Esophagus squamous epithelium (tissue), 4 donors: Measurements from ENCODE around the gene NLE1.

ENCODE experiments used
- POLR2A ChIP-seq, 4 donors: fragments of 450-650 bp; IDR thresholded peaks; one replicate each; pipeline ENCODE4 v1.6.1; 2017; ENCODE audit warnings: antibody characterized with exemption in 4 of 4, mild to moderate bottlenecking in 4 of 4, moderate library complexity in 3 of 4
- TF ChIP-seq, protein P1 (sequence below), 6 experiments: fragments of 450-650 bp in 4 of 6; fragments of 200-600 bp in 2 of 6; sonication (generic) in 2 of 6; IDR thresholded peaks; one replicate each; pipeline ENCODE4 v1.5.1; 2016 to 2019; ENCODE audit warnings: antibody characterized with exemption in 6 of 6, mild to moderate bottlenecking in 4 of 6, moderate library complexity in 4 of 6

DNA sequence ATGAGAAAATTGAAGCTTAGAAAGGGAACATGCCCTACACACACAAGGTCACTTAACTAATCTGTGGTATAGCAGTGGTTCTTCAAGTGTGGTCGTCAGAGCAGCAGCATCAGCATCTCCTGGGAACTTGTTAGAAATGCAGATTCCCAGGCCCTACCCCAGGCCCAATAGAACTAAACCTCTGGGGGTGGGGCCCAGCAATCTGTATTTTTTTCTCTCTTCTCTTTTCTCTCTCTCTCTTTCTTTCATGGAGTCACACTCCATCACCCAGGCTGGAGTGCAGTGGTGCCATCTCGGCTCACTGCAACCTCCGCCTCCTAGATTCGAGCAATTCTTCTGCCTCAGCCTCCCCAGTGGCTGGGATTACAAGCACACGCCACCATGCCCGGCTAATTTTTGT, 3.9 kb downstream of the NLE1 start:
- TF ChIP-seq, protein P1, sequence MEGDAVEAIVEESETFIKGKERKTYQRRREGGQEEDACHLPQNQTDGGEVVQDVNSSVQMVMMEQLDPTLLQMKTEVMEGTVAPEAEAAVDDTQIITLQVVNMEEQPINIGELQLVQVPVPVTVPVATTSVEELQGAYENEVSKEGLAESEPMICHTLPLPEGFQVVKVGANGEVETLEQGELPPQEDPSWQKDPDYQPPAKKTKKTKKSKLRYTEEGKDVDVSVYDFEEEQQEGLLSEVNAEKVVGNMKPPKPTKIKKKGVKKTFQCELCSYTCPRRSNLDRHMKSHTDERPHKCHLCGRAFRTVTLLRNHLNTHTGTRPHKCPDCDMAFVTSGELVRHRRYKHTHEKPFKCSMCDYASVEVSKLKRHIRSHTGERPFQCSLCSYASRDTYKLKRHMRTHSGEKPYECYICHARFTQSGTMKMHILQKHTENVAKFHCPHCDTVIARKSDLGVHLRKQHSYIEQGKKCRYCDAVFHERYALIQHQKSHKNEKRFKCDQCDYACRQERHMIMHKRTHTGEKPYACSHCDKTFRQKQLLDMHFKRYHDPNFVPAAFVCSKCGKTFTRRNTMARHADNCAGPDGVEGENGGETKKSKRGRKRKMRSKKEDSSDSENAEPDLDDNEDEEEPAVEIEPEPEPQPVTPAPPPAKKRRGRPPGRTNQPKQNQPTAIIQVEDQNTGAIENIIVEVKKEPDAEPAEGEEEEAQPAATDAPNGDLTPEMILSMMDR (IDR thresholded peaks at IDR 0.05) = no peak
- no peak for TF ChIP-seq POLR2A (IDR thresholded peaks at IDR 0.05)
